Activated naive CD4-positive, alpha-beta T cell treated with anti-CD3 and anti-CD28 coated beads for 36 hours (primary cell): Measurements from ENCODE around the gene LYPD1. TPM values are rescaled to one million over a fixed set of nuclear protein-coding genes. Genes with fewer than 3 reads are reported as not detected.

Experiments
- CTCF ChIA-PET: fragments of 350-600 bp; sonication (Branson Sonifier 250); formaldehyde crosslinking; loops from one replicate; lab custom pipeline; 2021; ENCODE audit warnings: antibody characterized with exemption; lab: Charles Lee
- DNase-seq: peaks from one replicate; pipeline ENCODE4 v3.0.0-alpha.2; 2020
- H3K27ac Mint-ChIP-seq: one replicate; pipeline ENCODE4 v1.8.0; 2021; ENCODE audit warnings: mild to moderate bottlenecking, mixed read lengths
- H3K27me3 Mint-ChIP-seq: one replicate; pipeline ENCODE4 v1.8.0; 2021; ENCODE audit warnings: low read depth, mixed read lengths
- H3K36me3 Mint-ChIP-seq: one replicate; pipeline ENCODE4 v1.8.0; 2021; ENCODE audit warnings: low read depth, mixed read lengths
- H3K4me1 Mint-ChIP-seq: one replicate; pipeline ENCODE4 v1.8.0; 2021; ENCODE audit warnings: low read depth, mixed read lengths
- H3K4me3 Mint-ChIP-seq: one replicate; pipeline ENCODE4 v1.8.0; 2021; ENCODE audit warnings: mild to moderate bottlenecking, moderate library complexity, mixed read lengths
- H3K9me3 Mint-ChIP-seq: one replicate; pipeline ENCODE4 v1.8.0; 2021; ENCODE audit warnings: mixed read lengths
- intact Hi-C: fragments of 100-400 bp; cut with micrococcal nuclease; formaldehyde crosslinking; loops from one replicate; pipeline ENCODE4 v1.15.1; 2023
- total RNA-seq, 2 experiments: library from RNA; stranded (reverse); gene quantifications; one replicate each; pipeline ENCODE4 v1.2.3, GENCODE V29; 2021

LYPD1 gene
- total RNA-seq, 2 experiments from 2014 or later, result not detected

DNA sequence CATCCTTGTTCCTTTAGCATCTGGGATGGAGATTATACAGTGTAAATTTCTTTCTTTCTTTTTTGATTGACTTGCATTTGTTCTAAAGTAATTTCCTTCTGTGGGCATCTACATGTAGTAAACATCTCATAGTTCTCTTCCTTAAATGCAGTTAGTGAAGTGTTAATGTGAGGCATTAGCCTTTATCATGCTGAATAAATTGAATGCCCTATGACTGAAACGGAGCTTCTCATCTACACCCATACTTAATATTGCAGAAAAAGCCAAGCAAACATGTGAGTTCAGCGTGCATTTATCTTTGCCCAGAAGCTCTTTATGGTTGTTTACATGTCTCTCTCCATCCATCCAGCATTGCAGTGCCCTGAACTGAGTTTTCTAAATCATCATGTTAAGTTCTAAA lies 58.3 kb downstream of the LYPD1 start:
- Mint-ChIP-seq H3K27me3 (no peaks in the 10 kb centered on the region), H3K4me1 (no peaks in the 10 kb centered on the region), H3K4me3 (no peak overlapping the region), H3K9me3 (no peaks in the 10 kb centered on the region), H3K27ac (no peak overlapping the region), H3K36me3 (no peaks in the 10 kb centered on the region)
- DNase-seq, result no peak
- intact Hi-C loops, result no loop called here
- CTCF ChIA-PET, result no interaction called here

GRCh38 chr2:132609101-132609890 lies 60.7 kb downstream of the LYPD1 start:
- no peaks in the 10 kb centered on the region for H3K4me1 Mint-ChIP-seq
- H3K27ac Mint-ChIP-seq, result no peak overlapping the region
- intact Hi-C loops, result no loop called here
- CTCF ChIA-PET, result no interaction called here
- H3K4me3 Mint-ChIP-seq, result no peak overlapping the region
- no peaks in the 10 kb centered on the region for H3K9me3 Mint-ChIP-seq
- no peak for DNase-seq
- peaks cover 2% of the 10 kb centered on the region for H3K27me3 Mint-ChIP-seq
- no peaks in the 10 kb centered on the region for H3K36me3 Mint-ChIP-seq

DNA sequence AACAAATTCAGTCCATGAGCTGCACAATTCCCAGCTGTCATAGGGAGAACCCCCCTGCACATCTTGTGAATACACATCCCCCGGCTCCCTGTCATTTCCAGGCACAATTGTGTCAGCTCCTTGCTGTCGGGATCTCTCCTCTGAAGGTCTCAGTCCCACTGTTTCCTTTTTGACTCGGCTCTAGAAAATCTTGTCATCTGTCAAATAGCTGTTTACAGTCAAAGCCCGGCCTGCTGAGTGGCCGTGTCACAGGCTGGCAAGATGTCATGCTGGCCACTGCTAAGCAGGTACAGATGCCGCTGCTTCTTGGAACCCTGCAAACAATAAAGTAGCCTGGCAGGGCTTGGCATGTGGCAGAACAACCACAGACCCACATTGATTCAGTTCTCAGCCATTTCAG lies 61.7 kb downstream of the LYPD1 start:
- H3K9me3 Mint-ChIP-seq, result no peaks in the 10 kb centered on the region
- no peaks in the 10 kb centered on the region for H3K36me3 Mint-ChIP-seq
- no peaks in the 10 kb centered on the region for H3K4me1 Mint-ChIP-seq
- intact Hi-C loops, result no loop called here
- H3K4me3 Mint-ChIP-seq, result no peak overlapping the region
- CTCF ChIA-PET, result no interaction called here
- DNase-seq, result no peak
- peaks cover 2% of the 10 kb centered on the region for H3K27me3 Mint-ChIP-seq
- H3K27ac Mint-ChIP-seq, result no peak overlapping the region

DNA sequence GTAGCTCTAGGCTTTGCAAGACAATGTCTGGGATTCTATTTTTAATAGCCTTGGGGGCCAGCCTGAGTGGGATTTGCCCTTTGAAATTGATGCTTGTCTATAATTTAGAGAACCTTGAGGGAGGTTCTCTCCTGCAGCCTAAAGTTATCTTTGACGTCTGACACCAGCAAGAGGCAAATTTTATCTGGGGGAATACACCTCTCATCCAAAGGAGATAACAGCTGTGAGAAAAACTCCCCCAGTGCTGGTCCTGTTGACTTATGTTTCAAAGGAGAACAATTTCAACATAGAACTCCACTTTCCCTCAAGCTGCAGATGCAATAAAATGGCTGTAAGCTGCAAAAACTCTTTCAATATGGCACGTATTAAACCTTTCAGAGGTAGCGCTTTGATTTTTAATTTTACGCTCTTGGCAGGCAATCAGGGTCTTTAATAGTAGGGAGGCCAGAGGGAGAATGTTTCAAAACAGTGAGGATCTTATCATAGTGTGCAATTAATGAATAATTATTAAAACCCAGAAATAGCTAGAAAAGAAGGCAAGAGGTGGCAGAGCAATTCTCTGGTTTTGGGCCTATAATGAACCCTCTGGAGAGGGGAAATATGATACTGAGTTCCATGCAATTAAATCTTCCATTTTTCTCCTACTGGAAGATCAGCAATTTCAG lies 62.4 kb downstream of the LYPD1 start:
- CTCF ChIA-PET, result no interaction called here
- Mint-ChIP-seq H3K27ac (no peak overlapping the region), H3K36me3 (no peaks in the 10 kb centered on the region), H3K4me3 (no peak overlapping the region), H3K27me3 (peaks cover 2% of the 10 kb centered on the region), H3K9me3 (no peaks in the 10 kb centered on the region), H3K4me1 (no peaks in the 10 kb centered on the region)
- intact Hi-C loops, result no loop called here
- no peak for DNase-seq

- CTCF ChIA-PET, result no interaction called here
- Mint-ChIP-seq H3K9me3 (no peaks in the 10 kb centered on the region), H3K36me3 (no peaks in the 10 kb centered on the region), H3K27me3 (peaks cover 2% of the 10 kb centered on the region), H3K4me3 (no peak overlapping the region), H3K27ac (no peak overlapping the region), H3K4me1 (no peaks in the 10 kb centered on the region)
- intact Hi-C loops, result no loop called here
- DNase-seq, result no peak
Observed at GRCh38 chr2:132606649-132607048, 63.4 kb downstream of the LYPD1 start.

- DNase-seq, result no peak
- H3K27me3 Mint-ChIP-seq, result peaks cover 4% of the 10 kb centered on the region
- CTCF ChIA-PET, result no interaction called here
- no peaks in the 10 kb centered on the region for H3K4me1 Mint-ChIP-seq
- no peaks in the 10 kb centered on the region for H3K36me3 Mint-ChIP-seq
- no peaks in the 10 kb centered on the region for H3K9me3 Mint-ChIP-seq
- no peak overlapping the region for H3K4me3 Mint-ChIP-seq
- H3K27ac Mint-ChIP-seq, result no peak overlapping the region
- intact Hi-C loops, result no loop called here
Observed at GRCh38 chr2:132605236-132606180, 64.5 kb downstream of the LYPD1 start.

DNA sequence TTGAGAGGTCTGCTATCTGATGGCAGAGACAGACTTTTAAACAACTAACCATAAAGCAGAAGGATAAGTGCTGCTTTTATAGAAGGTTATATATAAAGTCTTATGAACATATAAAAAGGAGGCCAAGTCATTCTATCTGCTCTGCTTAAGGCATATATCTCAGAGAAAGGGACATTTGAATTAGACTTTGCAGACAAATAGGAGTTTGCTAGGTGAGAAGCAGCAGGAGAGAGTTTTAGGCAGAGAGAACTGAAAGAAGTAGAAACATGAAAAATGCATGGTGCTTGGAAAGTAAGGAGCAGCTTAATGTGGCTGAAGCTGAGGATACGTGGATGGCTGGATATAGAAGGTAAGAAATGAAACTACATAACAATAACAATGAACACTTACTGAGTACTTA lies 65.4 kb downstream of the LYPD1 start:
- no peaks in the 10 kb centered on the region for H3K9me3 Mint-ChIP-seq
- no peak overlapping the region for H3K27ac Mint-ChIP-seq
- no peak for DNase-seq
- peaks cover 4% of the 10 kb centered on the region for H3K27me3 Mint-ChIP-seq
- intact Hi-C loops, result no loop called here
- H3K4me3 Mint-ChIP-seq, result no peak overlapping the region
- H3K4me1 Mint-ChIP-seq, result no peaks in the 10 kb centered on the region
- CTCF ChIA-PET, result no interaction called here
- no peaks in the 10 kb centered on the region for H3K36me3 Mint-ChIP-seq

- no peak for DNase-seq
- intact Hi-C loops, result no loop called here
- peaks cover 5% of the 10 kb centered on the region for H3K9me3 Mint-ChIP-seq
- H3K4me3 Mint-ChIP-seq, result no peak overlapping the region
- H3K27ac Mint-ChIP-seq, result no peak overlapping the region
- H3K4me1 Mint-ChIP-seq, result no peaks in the 10 kb centered on the region
- H3K36me3 Mint-ChIP-seq, result no peaks in the 10 kb centered on the region
- peaks cover 2% of the 10 kb centered on the region for H3K27me3 Mint-ChIP-seq
- CTCF ChIA-PET, result interaction anchor here (0.8 kb wide), 1 partner anchor 11 kb away, joined by 3 read pairs; no protein-coding TSS in a partner anchor
Observed at GRCh38 chr2:132599556-132599955, 70.4 kb downstream of the LYPD1 start.

- Mint-ChIP-seq H3K9me3 (peaks cover 5% of the 10 kb centered on the region), H3K27me3 (peaks cover 2% of the 10 kb centered on the region), H3K4me3 (no peak overlapping the region), H3K27ac (no peak overlapping the region), H3K36me3 (no peaks in the 10 kb centered on the region), H3K4me1 (no peaks in the 10 kb centered on the region)
- intact Hi-C loops, result no loop called here
- CTCF ChIA-PET, result no interaction called here
- DNase-seq, result no peak
Observed at GRCh38 chr2:132598536-132598935, 71.5 kb downstream of the LYPD1 start.

GRCh38 chr2:132597831-132598230 lies 72.2 kb downstream of the LYPD1 start:
- intact Hi-C loops, result no loop called here
- Mint-ChIP-seq H3K9me3 (peaks cover 5% of the 10 kb centered on the region), H3K27me3 (peaks cover 2% of the 10 kb centered on the region), H3K27ac (no peak overlapping the region), H3K36me3 (no peaks in the 10 kb centered on the region), H3K4me1 (no peaks in the 10 kb centered on the region), H3K4me3 (no peak overlapping the region)
- CTCF ChIA-PET, result no interaction called here
- DNase-seq, result no peak

- H3K4me3 Mint-ChIP-seq, result no peak overlapping the region
- CTCF ChIA-PET, result no interaction called here
- H3K27me3 Mint-ChIP-seq, result peaks cover 2% of the 10 kb centered on the region
- H3K27ac Mint-ChIP-seq, result no peak overlapping the region
- no peak for DNase-seq
- peaks cover 5% of the 10 kb centered on the region for H3K9me3 Mint-ChIP-seq
- no peaks in the 10 kb centered on the region for H3K4me1 Mint-ChIP-seq
- intact Hi-C loops, result no loop called here
- no peaks in the 10 kb centered on the region for H3K36me3 Mint-ChIP-seq
Observed at GRCh38 chr2:132597166-132597565, 72.8 kb downstream of the LYPD1 start.

- Mint-ChIP-seq H3K9me3 (peaks cover 5% of the 10 kb centered on the region), H3K27ac (no peak overlapping the region), H3K4me1 (no peaks in the 10 kb centered on the region), H3K27me3 (no peaks in the 10 kb centered on the region), H3K4me3 (no peak overlapping the region), H3K36me3 (no peaks in the 10 kb centered on the region)
- intact Hi-C loops, result no loop called here
- CTCF ChIA-PET, result no interaction called here
- DNase-seq, result no peak
Observed at GRCh38 chr2:132595693-132596092, 74.3 kb downstream of the LYPD1 start.
